C4-2B (cell line): ENCODE data around the gene GALK1.

Experiments used
- CTCF ChIP-seq: fragments of 450-650 bp; conservative IDR thresholded peaks from 2 replicates; pipeline ENCODE4 v1.5.1; 2017; ENCODE audit warnings: mild to moderate bottlenecking
- ZFX ChIP-seq: fragments of 450-650 bp; IDR thresholded peaks from 2 replicates; pipeline ENCODE4 v1.6.1; 2017

- TF ChIP-seq CTCF (no peak), ZFX (no peak)
These were observed 13.2 kb downstream of the GALK1 start for GRCh38 chr17:75751676-75752404.
